Stimulated activated CD4-positive, alpha-beta T cell treated with anti-CD3 and anti-CD28 coated beads, TNF-alpha, amount 100 ng/mL, for 1 hour (primary cell): ENCODE data around the gene CPED1.
"Not testable (repeated sequence)": the region's sequence is repeated elsewhere in the genome, so short reads cannot be mapped to it uniquely, and the experiment has no call there.

Experiments
- DNase-seq, 3 donors: peaks; one replicate each; pipeline ENCODE4 v3.0.0-alpha.2; 2020; ENCODE audit warnings: low read depth in 3 of 3, low spot score in 1 of 3

Gene CPED1

DNA sequence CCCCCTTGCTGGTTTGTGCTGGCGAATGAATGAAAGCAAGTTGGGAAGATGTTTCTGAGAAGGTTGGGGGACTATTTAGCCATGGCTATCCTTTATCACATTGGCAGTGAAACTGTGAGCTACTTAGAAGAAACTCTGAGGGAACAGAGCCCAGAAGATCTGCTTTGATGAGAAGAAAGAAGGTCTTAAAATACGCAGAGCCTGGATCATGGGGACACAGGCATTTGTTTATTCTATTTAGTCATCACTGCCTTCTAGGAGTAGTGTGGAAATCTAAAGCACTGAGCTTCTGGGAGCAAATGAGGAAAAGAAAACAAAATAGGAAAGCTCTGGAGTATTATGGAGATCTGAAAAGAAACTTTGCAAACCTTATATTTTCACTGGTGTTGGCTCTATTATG, 28.5 kb downstream of the CPED1 start:
- DNase-seq = no peak

DNA sequence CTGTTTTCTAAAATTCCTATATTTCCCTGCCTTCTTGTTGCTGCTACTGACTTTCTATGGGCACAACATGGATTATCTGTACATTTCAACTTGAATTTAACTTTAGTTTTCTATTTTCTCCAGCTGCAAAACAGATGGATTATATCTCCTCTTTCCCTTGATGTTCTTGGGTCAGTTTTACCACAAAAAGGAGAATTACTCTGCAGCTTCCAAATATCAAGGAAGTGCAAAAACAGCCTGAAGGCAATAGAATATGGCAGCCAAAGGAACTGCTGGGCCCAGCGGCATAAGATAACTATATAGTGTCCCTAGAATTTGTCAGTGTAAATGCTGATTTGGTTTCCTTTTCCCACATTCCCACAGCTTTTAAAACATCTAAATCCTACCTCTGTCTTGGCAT, 29.1 kb downstream of the CPED1 start:
- DNase-seq = no peak

DNA sequence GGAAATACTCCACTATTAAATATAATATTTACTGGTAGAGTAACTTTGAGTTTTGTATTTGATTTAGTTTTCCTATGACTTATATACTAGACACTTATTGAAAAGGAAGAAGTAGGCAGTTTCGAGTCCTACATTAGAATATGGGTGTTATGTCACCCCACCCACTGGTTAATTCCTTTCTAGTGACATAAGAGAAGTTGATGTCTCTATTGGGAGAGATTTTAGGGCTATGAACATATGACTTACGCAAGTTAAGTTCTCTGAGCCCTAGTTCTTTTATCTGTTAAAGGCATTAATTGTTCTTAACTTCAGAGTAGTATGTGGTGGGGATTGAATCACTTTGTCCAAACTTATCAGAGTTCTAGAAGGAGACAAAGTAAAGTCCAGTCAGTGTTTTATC, 30.5 kb downstream of the CPED1 start:
- DNase-seq = no peak

- DNase-seq = no peak
Observed at GRCh38 chr7:121020249-121020988, 31.9 kb downstream of the CPED1 start.

GRCh38 chr7:121020989-121021969, 32.8 kb downstream of the CPED1 start:
- no peak for DNase-seq

DNA sequence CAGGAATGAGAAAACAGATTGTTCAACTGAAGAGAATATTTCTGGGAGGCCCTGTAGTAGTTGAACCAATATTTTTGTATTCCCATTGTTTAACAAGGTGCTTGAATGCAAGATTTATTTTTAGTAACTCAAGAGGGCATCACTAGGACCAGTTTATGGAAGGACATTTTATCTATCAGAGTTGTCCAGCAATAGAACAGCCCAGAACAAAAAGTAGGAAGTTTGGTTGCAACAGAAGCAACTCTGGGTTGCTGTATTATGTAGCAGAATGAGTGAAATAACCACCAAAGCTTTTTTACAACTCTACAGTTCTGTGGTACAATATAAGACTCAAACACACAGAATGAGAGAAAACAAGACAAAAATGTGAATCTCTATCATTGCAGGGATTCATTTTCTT, 34.7 kb downstream of the CPED1 start:
- DNase-seq = no peak

DNA sequence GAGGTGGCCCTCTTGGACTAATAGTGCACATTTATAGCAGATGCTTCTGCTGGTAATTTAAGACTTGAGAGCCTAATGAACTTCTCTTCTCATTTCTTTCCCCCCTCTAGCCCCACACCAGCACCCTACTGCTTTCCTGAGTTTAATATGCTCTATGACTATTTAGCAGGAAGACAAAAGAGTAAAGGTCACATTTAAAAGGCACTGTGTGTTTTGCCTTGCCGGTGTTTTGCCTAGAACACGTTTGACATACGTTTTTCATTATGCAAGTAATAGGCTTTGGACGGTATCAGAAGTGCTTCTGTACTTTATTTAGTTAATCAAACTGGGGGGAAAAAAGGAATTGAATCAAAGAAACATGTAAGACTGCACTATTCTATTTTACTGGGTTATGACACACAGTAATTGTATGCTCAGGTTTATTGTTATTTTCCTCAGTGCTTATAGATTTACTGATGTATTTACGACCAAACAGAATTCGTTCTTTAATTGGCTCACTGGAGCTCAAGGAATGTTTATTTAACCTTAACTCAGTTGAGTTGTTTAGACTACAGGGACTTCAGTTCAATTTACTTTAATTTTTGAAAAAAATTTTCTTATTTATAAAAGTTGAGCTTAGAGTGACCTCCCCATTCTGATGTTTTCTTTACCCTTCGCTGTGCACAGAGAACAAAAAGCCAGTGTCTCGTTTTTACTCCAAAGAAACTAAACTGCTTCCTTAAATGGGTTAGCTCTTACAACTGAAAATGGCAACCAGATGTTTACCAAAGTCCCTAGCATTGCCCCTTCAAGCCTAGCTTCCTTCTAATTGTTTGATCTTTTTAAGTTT, 35.4 kb downstream of the CPED1 start:
- no peak for DNase-seq

DNA sequence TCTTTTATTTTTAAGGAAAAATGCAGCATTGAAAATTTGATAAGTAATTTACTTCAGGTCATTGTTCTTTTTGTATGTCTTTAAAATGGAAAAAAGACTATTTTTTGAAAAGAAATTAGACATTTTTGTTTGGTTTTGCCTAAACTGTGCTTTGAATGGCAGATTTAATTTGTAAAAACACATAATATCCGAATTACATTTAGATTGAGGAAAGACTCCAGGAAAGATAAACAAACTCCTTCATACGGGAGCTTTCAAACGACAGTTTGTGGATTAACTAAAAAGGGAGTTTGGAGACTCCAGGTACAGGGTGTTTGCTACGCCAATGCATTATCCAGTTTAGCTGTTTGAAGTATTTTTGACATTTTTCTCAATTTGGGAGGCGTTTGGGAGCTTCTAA, 36.1 kb downstream of the CPED1 start:
- no peak for DNase-seq

DNA sequence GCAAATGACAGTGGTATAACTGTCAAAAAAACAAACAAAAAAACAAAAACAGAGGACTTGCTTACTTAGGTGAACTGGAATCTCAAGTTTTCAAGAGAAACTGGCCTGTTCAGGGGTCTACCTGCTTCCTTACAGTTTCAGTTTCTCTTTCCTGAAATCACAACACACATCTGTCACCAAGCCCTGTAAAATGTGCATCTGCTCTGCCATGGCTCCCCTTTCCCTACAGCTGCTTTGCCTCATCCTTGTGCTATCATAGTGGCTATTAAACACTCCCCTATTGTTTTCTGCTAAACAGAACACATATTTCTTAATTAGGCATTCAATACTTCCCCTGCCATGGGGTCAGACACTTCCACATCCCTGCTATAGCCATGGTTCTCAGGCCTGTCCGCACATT, 37.6 kb downstream of the CPED1 start:
- no peak for DNase-seq

GRCh38 chr7:121026577-121027111, 38.1 kb downstream of the CPED1 start:
- DNase-seq = no peak

- DNase-seq = no peak
Observed at GRCh38 chr7:121027761-121028669, 39.5 kb downstream of the CPED1 start.

- no peak for DNase-seq
Observed at GRCh38 chr7:121029302-121029701, 40.8 kb downstream of the CPED1 start.

- DNase-seq = no peak
Observed at GRCh38 chr7:121030308-121030707, 41.8 kb downstream of the CPED1 start.

- no peak for DNase-seq
Observed at GRCh38 chr7:121032645-121033460, 44.3 kb downstream of the CPED1 start.

GRCh38 chr7:121034929-121035328, 46.4 kb downstream of the CPED1 start:
- no peak for DNase-seq

DNA sequence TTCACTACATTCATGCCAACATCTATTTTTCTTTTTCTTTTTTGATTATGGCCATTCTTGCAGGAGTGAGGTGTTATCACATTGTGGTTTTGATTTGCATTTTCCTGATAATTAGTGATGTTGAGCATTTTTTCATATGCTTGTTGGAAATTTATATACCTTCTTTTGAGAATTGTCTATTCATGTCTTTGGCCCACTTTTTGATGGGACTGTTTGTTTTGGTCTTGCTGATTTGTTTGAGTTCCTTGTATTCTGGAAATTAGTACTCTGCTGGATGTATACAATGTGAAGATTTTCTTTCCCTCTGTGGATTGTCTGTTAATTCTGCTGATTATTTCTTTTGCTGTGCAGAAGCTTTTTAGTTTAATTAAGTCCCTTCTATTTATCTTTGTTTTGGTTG, 48.3 kb downstream of the CPED1 start:
- DNase-seq = not testable (repeated sequence)

DNA sequence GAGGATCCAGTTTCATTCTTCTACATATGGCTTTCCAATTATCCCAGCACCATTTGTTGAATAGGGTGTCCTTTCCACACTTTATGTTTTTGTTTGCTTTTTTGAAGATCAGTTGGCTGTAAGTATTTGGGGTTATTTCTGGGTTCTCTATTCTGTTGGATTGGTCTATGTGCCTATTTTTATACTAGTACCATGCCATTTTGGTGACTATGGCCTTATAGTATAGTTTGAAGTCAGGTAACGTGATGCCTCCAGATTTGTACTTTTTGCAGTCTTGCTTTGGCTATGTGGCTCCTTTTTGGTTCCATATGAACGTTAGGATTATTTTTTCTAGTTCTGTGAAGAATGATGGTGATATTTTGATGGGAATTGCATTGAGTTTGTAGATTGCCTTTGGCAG, 48.8 kb downstream of the CPED1 start:
- not testable (repeated sequence) for DNase-seq

- no peak for DNase-seq
Observed at GRCh38 chr7:121037957-121038716, 49.6 kb downstream of the CPED1 start.
